A673 (cell line): ENCODE measurements around the gene TGIF1.

Experiments used
- EZH2 ChIP-seq: fragments of 200-600 bp; sonication (generic); IDR thresholded peaks from 2 replicates; pipeline ENCODE4 v1.6.1; 2017; ENCODE audit warnings: borderline replicate concordance, low read depth, mild to moderate bottlenecking, mixed read lengths, antibody characterized with exemption, low read length; ENCODE audit not compliant: poor library complexity, severe bottlenecking
- TF ChIP-seq, protein P1 (sequence below): fragments of 300-800, 200-600 bp; sonication (generic); conservative IDR thresholded peaks from 2 replicates; pipeline ENCODE4 v1.5.1; 2017; ENCODE audit warnings: low read depth, mild to moderate bottlenecking, antibody characterized with exemption, low read length, moderate library complexity, mixed read lengths

DNA sequence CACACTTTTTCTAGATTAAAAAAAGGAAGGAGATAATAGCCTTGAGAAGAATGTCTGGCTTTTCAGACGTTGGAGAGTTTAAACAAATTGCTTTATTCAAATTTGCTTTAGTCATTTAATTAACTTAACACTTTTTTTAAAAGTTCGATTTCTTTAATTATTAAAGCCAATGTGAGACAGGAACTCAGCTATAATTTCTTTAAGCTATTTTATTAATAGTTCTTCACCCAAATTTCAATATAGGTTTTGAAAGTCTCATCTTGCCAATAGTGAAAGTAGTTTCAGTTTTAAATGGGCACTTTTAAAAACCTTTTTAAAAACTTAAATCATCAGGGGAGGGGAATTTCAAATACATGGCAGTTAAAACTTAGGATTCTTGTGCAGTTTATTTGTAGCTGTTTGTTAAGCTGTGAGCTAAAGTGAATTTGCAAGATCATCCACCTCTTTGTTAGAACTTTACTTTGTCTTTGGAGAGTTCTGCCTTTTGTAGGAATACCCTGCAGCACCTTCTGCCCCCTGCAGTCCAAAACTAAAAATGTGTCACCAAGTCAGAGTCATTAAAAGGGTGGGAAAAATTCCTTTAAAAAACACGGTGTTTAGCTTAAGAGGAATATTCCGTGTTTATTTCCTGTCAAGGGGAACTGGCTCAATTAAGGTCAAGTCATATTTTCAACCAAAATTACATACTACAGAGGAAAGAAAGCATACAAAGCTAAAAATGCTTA lies 4.6 kb downstream of the TGIF1 start:
- TF ChIP-seq EZH2: no peak
- TF ChIP-seq, protein P1, sequence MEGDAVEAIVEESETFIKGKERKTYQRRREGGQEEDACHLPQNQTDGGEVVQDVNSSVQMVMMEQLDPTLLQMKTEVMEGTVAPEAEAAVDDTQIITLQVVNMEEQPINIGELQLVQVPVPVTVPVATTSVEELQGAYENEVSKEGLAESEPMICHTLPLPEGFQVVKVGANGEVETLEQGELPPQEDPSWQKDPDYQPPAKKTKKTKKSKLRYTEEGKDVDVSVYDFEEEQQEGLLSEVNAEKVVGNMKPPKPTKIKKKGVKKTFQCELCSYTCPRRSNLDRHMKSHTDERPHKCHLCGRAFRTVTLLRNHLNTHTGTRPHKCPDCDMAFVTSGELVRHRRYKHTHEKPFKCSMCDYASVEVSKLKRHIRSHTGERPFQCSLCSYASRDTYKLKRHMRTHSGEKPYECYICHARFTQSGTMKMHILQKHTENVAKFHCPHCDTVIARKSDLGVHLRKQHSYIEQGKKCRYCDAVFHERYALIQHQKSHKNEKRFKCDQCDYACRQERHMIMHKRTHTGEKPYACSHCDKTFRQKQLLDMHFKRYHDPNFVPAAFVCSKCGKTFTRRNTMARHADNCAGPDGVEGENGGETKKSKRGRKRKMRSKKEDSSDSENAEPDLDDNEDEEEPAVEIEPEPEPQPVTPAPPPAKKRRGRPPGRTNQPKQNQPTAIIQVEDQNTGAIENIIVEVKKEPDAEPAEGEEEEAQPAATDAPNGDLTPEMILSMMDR: peak; percentile 78
